Measurements from ENCODE around the gene MSI2. TPM values are rescaled to one million over a fixed set of nuclear protein-coding genes. Genes with fewer than 3 reads are reported as not detected.
A peak's percentile ranks its signal among the peaks of the same experiment; 100 is the strongest.

MSI2 gene
- total and polyA plus RNA-seq, 9 of the 15 experiments (the other 6 are each of a cell fraction or from before 2014, with no cell fraction given) = 4.6 to 61.8 (median 42.4) TPM

- TF ChIP-seq E2F6 (IDR thresholded peaks at IDR 0.05; ENCODE audit: borderline replicate concordance in 1 of 2, extremely low read depth in 1 of 2, insufficient read depth in 1 of 2, insufficient read length in 1 of 2, low read depth in 1 of 2, low read length in 1 of 2, poor library complexity in 1 of 2, severe bottlenecking in 1 of 2) (no peak), MCM7 (IDR thresholded peaks at IDR 0.05) (no peak), PKNOX1 (IDR thresholded peaks at IDR 0.05) (no peak), GTF2A2 (tag; IDR thresholded peaks at IDR 0.05) (no peak), NR2C1 (IDR thresholded peaks at IDR 0.05) (peak; percentile 38; the same call in 1 of the 2 replicates), NR2C1 (tag; IDR thresholded peaks at IDR 0.05) (no peak), HLTF (IDR thresholded peaks at IDR 0.05) (no peak), NR2C2 (CRISPR knock-in tag; IDR thresholded peaks at IDR 0.05) (no peak), NR2C2 (tag; IDR thresholded peaks at IDR 0.05) (no peak), KLF6 (CRISPR knock-in tag; IDR thresholded peaks at IDR 0.05; ENCODE audit: borderline replicate concordance) (no peak), TCF7L2 (IDR thresholded peaks at IDR 0.05; ENCODE audit: low read depth, low read length) (no peak), PTTG1 (tag; IDR thresholded peaks at IDR 0.05; ENCODE audit: low read depth) (no peak), ZNF354B (CRISPR knock-in tag; IDR thresholded peaks at IDR 0.05) (no peak), RB1 (IDR thresholded peaks at IDR 0.05; ENCODE audit: low read depth) (no peak), SRSF7 (optimal IDR thresholded peaks at IDR 0.05; ENCODE audit: low read depth, low read length) (no peak), SAFB2 (IDR thresholded peaks at IDR 0.05; ENCODE audit: borderline replicate concordance, low read depth, low read length, severe bottlenecking) (no peak), BRD4 (IDR thresholded peaks at IDR 0.05) (no peak), CLOCK (CRISPR knock-in tag; IDR thresholded peaks at IDR 0.05; ENCODE audit: borderline replicate concordance) (no peak), MLX (CRISPR knock-in tag; conservative IDR thresholded peaks at IDR 0.05) (no peak), TSHZ1 (CRISPR knock-in tag; IDR thresholded peaks at IDR 0.05) (no peak)
These were observed 86.8 kb downstream of the MSI2 start (continued) for GRCh38 chr17:57342963-57343589.

Data from K562 (cell line).